ENCODE measurements around the gene SCAP.

The SCAP gene

DNA sequence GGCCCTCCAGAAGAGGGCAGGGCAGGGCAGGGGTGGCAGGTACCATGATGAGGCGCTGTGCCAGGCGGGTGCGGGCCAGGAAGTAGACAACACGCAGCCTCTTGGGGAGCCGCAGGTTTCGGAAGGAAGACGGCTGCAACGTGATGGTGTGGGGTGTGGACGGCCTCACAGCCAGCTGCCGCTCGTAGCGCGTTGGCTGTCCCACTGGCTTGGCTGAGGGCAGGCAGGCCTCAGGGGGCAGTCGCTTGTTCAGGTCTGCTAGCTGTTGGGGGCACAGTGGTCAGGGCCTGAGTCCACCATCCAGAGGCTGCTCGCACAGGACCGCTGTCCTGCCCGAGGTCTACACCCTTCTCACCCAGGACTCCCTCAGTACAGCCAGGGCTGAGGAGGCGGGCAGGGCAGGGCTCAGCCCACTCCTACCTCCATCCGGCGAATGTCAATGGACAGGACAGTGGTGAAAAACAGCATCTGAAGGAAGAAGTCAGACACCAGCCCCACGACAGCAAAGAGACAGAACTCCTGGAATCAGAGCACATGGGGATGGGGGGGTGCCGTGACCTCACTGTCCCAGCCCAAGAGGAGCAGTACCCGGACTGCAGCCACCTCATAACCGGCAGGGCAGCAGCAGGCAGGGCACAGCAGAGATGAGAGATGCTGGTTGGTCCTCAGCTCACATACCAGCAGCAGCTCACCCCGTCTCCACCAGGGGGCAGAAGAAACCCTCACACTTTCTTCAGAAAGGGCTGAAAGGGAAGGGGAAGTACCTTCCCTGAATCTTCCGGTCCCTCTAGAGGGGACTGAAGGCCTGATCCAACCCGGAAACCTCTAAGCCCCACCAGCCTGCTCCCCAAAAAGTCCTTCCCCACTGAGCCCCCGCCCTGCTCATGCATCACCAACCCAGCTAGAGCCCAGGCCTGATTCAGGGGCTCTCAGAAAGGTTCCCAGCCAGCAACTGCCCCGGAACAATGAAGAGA is 54.9 kb downstream of the SCAP start:
- H3K79me1 ChIP-seq (replicated peaks; ENCODE audit: low read length, poor library complexity, severe bottlenecking) = peaks cover 25% of the 10 kb centered on the region
- peaks cover 59 to 87% of the 10 kb centered on the region in 2 experiments for H3K36me3 ChIP-seq (ENCODE audit: control insufficient read depth in 1 of 2, insufficient read depth in 2 of 2, low read depth in 1 of 2, low read length in 2 of 2)
- no peak overlapping the region for H2AFZ ChIP-seq (ENCODE audit: low read depth, low read length)
- H3K9me3 ChIP-seq (ENCODE audit: control insufficient read depth, low read length) = no peaks in the 10 kb centered on the region
- peak; percentile 90 for DNase-seq
- H2BK120ac ChIP-seq (ENCODE audit: low read depth, low read length) = no peak overlapping the region
- H4K91ac ChIP-seq (ENCODE audit: low read length) = peak overlapping the region; percentile 92
- H3K4me3 ChIP-seq (ENCODE audit: insufficient read depth in 1 of 2, low read depth in 1 of 2, low read length in 2 of 2) = peak overlapping the region in 1 of 2 experiments; percentile 41
- peak overlapping the region; percentile 36 to 47 for H3K4ac ChIP-seq (ENCODE audit: low read depth in 1 of 2, low read length in 2 of 2)
- H3K27ac ChIP-seq (ENCODE audit: low read length, poor library complexity, severe bottlenecking) = no peak overlapping the region
- no peaks in the 10 kb centered on the region for H3K27me3 ChIP-seq (ENCODE audit: control insufficient read depth in 1 of 2, insufficient read depth in 1 of 2, low read length in 2 of 2)
- H3K14ac ChIP-seq (ENCODE audit: low read length in 2 of 2) = no peak overlapping the region
- no peak overlapping the region for H3K23ac ChIP-seq (ENCODE audit: low read length in 2 of 2)
- no peak overlapping the region for H2BK12ac ChIP-seq (ENCODE audit: low read length in 2 of 2)
- H3K4me2 ChIP-seq (ENCODE audit: low read length, poor library complexity, severe bottlenecking) = no peak overlapping the region
- H2BK5ac ChIP-seq (ENCODE audit: low read depth, low read length, poor library complexity, severe bottlenecking) = no peak overlapping the region
- WGBS = 75% methylated on average over 28 of the region's 29 CpGs
- H3K9ac ChIP-seq (ENCODE audit: low read length) = peak overlapping the region; percentile 84
- H4K8ac ChIP-seq (ENCODE audit: low read length) = peak overlapping the region; percentile 97
- H2AK5ac ChIP-seq (ENCODE audit: low read length, severe bottlenecking) = peak overlapping the region; percentile 78
- H2BK15ac ChIP-seq (ENCODE audit: low read depth, poor library complexity, severe bottlenecking) = no peak overlapping the region
- peak overlapping the region; percentile 45 to 82 for H3K18ac ChIP-seq (ENCODE audit: low read depth in 1 of 2, low read length in 2 of 2)
- peaks cover 39% of the 10 kb centered on the region for H3K4me1 ChIP-seq (ENCODE audit: control insufficient read depth, insufficient read depth, low read depth, low read length)

DNA sequence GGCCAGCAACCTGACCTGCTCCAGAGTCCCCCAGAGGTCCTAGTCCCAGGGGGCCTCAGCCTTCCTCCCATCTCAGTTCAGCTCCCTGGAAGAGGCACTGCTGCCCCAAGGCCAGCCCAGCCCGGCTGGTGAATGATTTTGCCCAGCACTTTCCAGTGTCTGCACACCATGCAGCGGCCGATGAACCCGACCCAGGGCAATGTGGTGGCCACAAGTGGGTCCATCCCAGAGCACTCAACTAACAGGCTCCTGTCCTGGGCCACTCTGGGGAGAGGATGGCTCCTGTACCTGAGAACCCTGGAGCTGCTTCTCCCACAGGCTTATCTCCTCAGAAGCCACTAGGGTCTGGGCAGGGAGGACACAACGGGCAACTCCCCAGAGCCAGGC is 55.7 kb downstream of the SCAP start:
- 98% methylated on average over 5 of the region's 5 CpGs for WGBS
- DNase-seq = no peak
- H2BK12ac ChIP-seq (ENCODE audit: low read length in 2 of 2) = no peak overlapping the region

DNA sequence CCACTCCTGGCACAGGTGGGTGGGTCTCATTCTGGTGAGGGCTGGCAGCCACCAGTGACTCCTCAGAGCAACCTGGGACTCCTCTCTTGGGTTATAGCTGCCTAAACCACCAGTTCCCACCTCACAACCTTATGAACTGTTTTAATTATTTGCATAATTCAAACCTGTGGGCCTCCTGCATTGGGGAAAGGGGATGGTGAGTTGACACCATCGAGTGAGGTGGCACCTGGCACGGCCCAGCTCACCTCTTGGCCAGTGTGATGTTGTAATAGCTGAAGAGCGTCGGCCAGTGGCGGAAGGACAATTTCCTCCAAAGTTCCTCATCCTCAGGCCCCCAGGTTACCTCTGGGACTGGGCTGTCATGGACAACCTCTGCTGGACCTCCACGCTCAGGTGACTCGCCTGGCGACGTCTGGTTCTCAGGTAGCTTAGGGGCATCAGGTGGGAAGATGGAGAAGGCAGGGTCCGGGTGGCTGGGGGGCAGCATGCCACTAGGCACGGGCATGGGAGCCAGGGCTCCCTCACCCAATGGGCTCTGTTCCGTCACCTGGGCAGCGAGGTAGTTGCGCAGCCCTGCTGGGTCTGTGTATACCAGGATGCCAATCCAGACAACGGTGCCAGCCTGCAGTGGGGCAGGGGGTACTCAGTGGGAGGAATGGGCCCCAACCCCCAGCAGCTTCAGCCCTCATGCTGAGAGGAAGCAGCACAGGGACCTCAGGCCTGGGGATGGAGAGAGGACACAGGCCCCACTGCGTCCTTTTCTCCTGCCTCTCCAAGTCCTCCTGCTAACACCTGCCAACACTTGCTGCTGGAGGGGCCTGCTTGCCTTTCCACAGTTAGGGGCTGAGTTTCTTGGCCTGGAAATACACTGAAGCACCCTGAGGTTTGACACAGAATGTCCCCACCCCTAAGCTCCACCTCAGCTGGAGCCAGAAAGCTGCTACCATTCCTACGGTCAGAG is 56.4 kb downstream of the SCAP start:
- Histone ChIP-seq H2AK5ac (ENCODE audit: low read length, severe bottlenecking) (peak overlapping the region; percentile 13), H3K36me3 (ENCODE audit: control insufficient read depth in 1 of 2, insufficient read depth in 2 of 2, low read depth in 1 of 2, low read length in 2 of 2) (peaks cover 59 to 86% of the 10 kb centered on the region in 2 experiments), H3K4me2 (ENCODE audit: low read length, poor library complexity, severe bottlenecking) (no peak overlapping the region), H3K18ac (ENCODE audit: low read depth in 1 of 2, low read length in 2 of 2) (no peak overlapping the region), H3K14ac (ENCODE audit: low read length in 2 of 2) (no peak overlapping the region), H2BK5ac (ENCODE audit: low read depth, low read length, poor library complexity, severe bottlenecking) (no peak overlapping the region), H3K4ac (ENCODE audit: low read depth in 1 of 2, low read length in 2 of 2) (no peak overlapping the region), H3K27ac (ENCODE audit: low read length, poor library complexity, severe bottlenecking) (no peak overlapping the region), H3K9ac (ENCODE audit: low read length) (no peak overlapping the region), H3K9me3 (ENCODE audit: control insufficient read depth, low read length) (no peaks in the 10 kb centered on the region), H3K27me3 (ENCODE audit: control insufficient read depth in 1 of 2, insufficient read depth in 1 of 2, low read length in 2 of 2) (no peaks in the 10 kb centered on the region), H2BK12ac (ENCODE audit: low read length in 2 of 2) (no peak overlapping the region), H3K79me1 (replicated peaks; ENCODE audit: low read length, poor library complexity, severe bottlenecking) (peaks cover 24% of the 10 kb centered on the region), H4K8ac (ENCODE audit: low read length) (no peak overlapping the region), H3K23ac (ENCODE audit: low read length in 2 of 2) (no peak overlapping the region), H4K91ac (ENCODE audit: low read length) (no peak overlapping the region), H2BK120ac (ENCODE audit: low read depth, low read length) (no peak overlapping the region), H2AFZ (ENCODE audit: low read depth, low read length) (no peak overlapping the region), H2BK15ac (ENCODE audit: low read depth, poor library complexity, severe bottlenecking) (no peak overlapping the region), H3K4me3 (ENCODE audit: insufficient read depth in 1 of 2, low read depth in 1 of 2, low read length in 2 of 2) (no peak overlapping the region), H3K4me1 (ENCODE audit: control insufficient read depth, insufficient read depth, low read depth, low read length) (peaks cover 49% of the 10 kb centered on the region)
- WGBS = 95% methylated on average over 16 of the region's 17 CpGs
- DNase-seq = no peak

More for the DNA sequence above, 55.7 kb downstream of the SCAP start:
- Histone ChIP-seq H2BK5ac (ENCODE audit: low read depth, low read length, poor library complexity, severe bottlenecking) (no peak overlapping the region), H2BK120ac (ENCODE audit: low read depth, low read length) (no peak overlapping the region), H3K27ac (ENCODE audit: low read length, poor library complexity, severe bottlenecking) (no peak overlapping the region), H3K23ac (ENCODE audit: low read length in 2 of 2) (no peak overlapping the region), H3K4ac (ENCODE audit: low read depth in 1 of 2, low read length in 2 of 2) (no peak overlapping the region), H3K14ac (ENCODE audit: low read length in 2 of 2) (no peak overlapping the region), H4K8ac (ENCODE audit: low read length) (no peak overlapping the region), H2AFZ (ENCODE audit: low read depth, low read length) (no peak overlapping the region), H3K9ac (ENCODE audit: low read length) (no peak overlapping the region), H2BK15ac (ENCODE audit: low read depth, poor library complexity, severe bottlenecking) (no peak overlapping the region), H3K4me3 (ENCODE audit: insufficient read depth in 1 of 2, low read depth in 1 of 2, low read length in 2 of 2) (no peak overlapping the region), H3K79me1 (replicated peaks; ENCODE audit: low read length, poor library complexity, severe bottlenecking) (peaks cover 24% of the 10 kb centered on the region), H4K91ac (ENCODE audit: low read length) (no peak overlapping the region), H3K18ac (ENCODE audit: low read depth in 1 of 2, low read length in 2 of 2) (no peak overlapping the region), H3K4me2 (ENCODE audit: low read length, poor library complexity, severe bottlenecking) (no peak overlapping the region), H3K9me3 (ENCODE audit: control insufficient read depth, low read length) (no peaks in the 10 kb centered on the region), H3K4me1 (ENCODE audit: control insufficient read depth, insufficient read depth, low read depth, low read length) (peaks cover 42% of the 10 kb centered on the region), H3K36me3 (ENCODE audit: control insufficient read depth in 1 of 2, insufficient read depth in 2 of 2, low read depth in 1 of 2, low read length in 2 of 2) (peaks cover 59 to 83% of the 10 kb centered on the region in 2 experiments), H2AK5ac (ENCODE audit: low read length, severe bottlenecking) (no peak overlapping the region), H3K27me3 (ENCODE audit: control insufficient read depth in 1 of 2, insufficient read depth in 1 of 2, low read length in 2 of 2) (no peaks in the 10 kb centered on the region)
